IMR-90 (cell line): ENCODE results near the gene KCMF1. TPM values are rescaled to one million over a fixed set of nuclear protein-coding genes. Genes with fewer than 3 reads are reported as not detected.

Experiments used
- ATAC-seq: fragments of 200-7000 bp; cut with Tn5 transposase; 2 replicates; pipeline ENCODE4 v1.9.1; 2020; ENCODE audit warnings: low read depth, mild to moderate bottlenecking, moderate library complexity
- BruUV-seq: library from RNA; stranded (reverse); fragments of 400-500 nt; replicated peaks from 2 replicates; lab custom pipeline; 2021; lab: Mats Ljungman, UMichigan
- CTCF ChIA-PET: fragments of 300-600 bp; formaldehyde crosslinking; extraction: SDS; loops from one replicate; lab custom pipeline; 2021; ENCODE audit warnings: antibody characterized with exemption; lab: Yijun Ruan, JAX
- POLR2A ChIA-PET: fragments of 300-600 bp; sonication (Branson Sonifier 250); formaldehyde crosslinking; loops from one replicate; lab custom pipeline; 2022; ENCODE audit warnings: antibody characterized with exemption; ENCODE audit not compliant: unreplicated experiment; lab: Charles Lee
- DNase-seq: peaks from one replicate; pipeline ENCODE4 v3.0.0; 2013
- H2AFZ ChIP-seq: replicated peaks from 2 replicates; pipeline ENCODE3; 2013; ENCODE audit warnings: low read length, mild to moderate bottlenecking; ENCODE audit not compliant: poor library complexity
- H2AK5ac ChIP-seq: 2 replicates; pipeline ENCODE4 v1.6.1; 2013; ENCODE audit warnings: low read depth, low read length, inconsistent platforms
- H2AK9ac ChIP-seq: replicated peaks from 2 replicates; pipeline ENCODE3; 2013; ENCODE audit warnings: mild to moderate bottlenecking, low read depth, low read length, moderate library complexity; ENCODE audit not compliant: poor library complexity
- H2BK120ac ChIP-seq: 2 replicates; pipeline ENCODE4 v1.6.1; 2013; ENCODE audit warnings: low read depth, low read length, inconsistent platforms
- H2BK15ac ChIP-seq: 3 replicates; pipeline ENCODE4 v1.6.1; 2013; ENCODE audit warnings: low read depth, low read length, inconsistent platforms
- H2BK20ac ChIP-seq: 2 replicates; pipeline ENCODE4 v1.6.1; 2013; ENCODE audit warnings: low read depth, mild to moderate bottlenecking, inconsistent platforms, low read length, moderate library complexity
- H2BK5ac ChIP-seq: 2 replicates; pipeline ENCODE4 v1.6.1; 2013; ENCODE audit warnings: mild to moderate bottlenecking, low read depth, low read length, inconsistent platforms; ENCODE audit not compliant: poor library complexity, severe bottlenecking
- H3K14ac ChIP-seq: replicated peaks from 2 replicates; pipeline ENCODE4 v1.6.1; 2013; ENCODE audit warnings: low read depth, low read length, inconsistent platforms
- H3K18ac ChIP-seq: 2 replicates; pipeline ENCODE4 v1.6.1; 2013; ENCODE audit warnings: low read depth, low read length, control low read depth
- H3K23ac ChIP-seq: 2 replicates; pipeline ENCODE4 v1.6.1; 2013; ENCODE audit warnings: low read depth, low read length, inconsistent platforms
- H3K27ac ChIP-seq: 2 replicates; pipeline ENCODE4 v1.5.1; 2013; ENCODE audit warnings: mild to moderate bottlenecking, control low read depth, low read length; ENCODE audit not compliant: insufficient read depth
- H3K27me3 ChIP-seq: 2 replicates; pipeline ENCODE4 v1.6.1; 2013; ENCODE audit warnings: low read length; ENCODE audit not compliant: control insufficient read depth, insufficient read depth
- H3K36me3 ChIP-seq: 2 replicates; pipeline ENCODE4 v1.6.1; 2013; ENCODE audit warnings: low read length, mixed read lengths; ENCODE audit not compliant: control insufficient read depth, insufficient read depth
- H3K4ac ChIP-seq: 2 replicates; pipeline ENCODE4 v1.6.1; 2013; ENCODE audit warnings: low read depth, low read length, inconsistent platforms
- H3K4me1 ChIP-seq: 2 replicates; pipeline ENCODE4 v1.6.1; 2013; ENCODE audit warnings: low read length, mixed read lengths; ENCODE audit not compliant: control insufficient read depth, insufficient read depth
- H3K4me2 ChIP-seq: 2 replicates; pipeline ENCODE4 v1.6.1; 2013; ENCODE audit warnings: low read depth, mild to moderate bottlenecking, control low read depth, low read length, moderate library complexity
- H3K4me3 ChIP-seq: 2 replicates; pipeline ENCODE4 v1.5.1; 2013; ENCODE audit warnings: low read depth, mild to moderate bottlenecking, control low read depth, low read length, moderate library complexity; ENCODE audit not compliant: insufficient read depth
- H3K56ac ChIP-seq: 2 replicates; pipeline ENCODE4 v1.6.1; 2013; ENCODE audit warnings: low read length, inconsistent platforms; ENCODE audit not compliant: insufficient read depth; ENCODE audit errors: extremely low read depth
- H3K79me1 ChIP-seq, 2 experiments: 2 replicates each; pipeline ENCODE4 v1.6.1; 2013; ENCODE audit warnings: low read length in 2 of 2, inconsistent platforms in 1 of 2, low read depth in 1 of 2
- H3K9ac ChIP-seq: 2 replicates; pipeline ENCODE4 v1.6.1; 2013; ENCODE audit warnings: low read depth, low read length, control low read depth
- H3K9me1 ChIP-seq: 2 replicates; pipeline ENCODE4 v1.6.1; 2013; ENCODE audit warnings: low read length, inconsistent platforms; ENCODE audit not compliant: insufficient read depth
- H3K9me3 ChIP-seq: 2 replicates; pipeline ENCODE4 v1.6.1; 2013; ENCODE audit warnings: low read length; ENCODE audit not compliant: control insufficient read depth, insufficient read depth
- H4K20me1 ChIP-seq: 2 replicates; pipeline ENCODE4 v1.6.1; 2013; ENCODE audit warnings: low read length, inconsistent platforms; ENCODE audit not compliant: insufficient read depth
- H4K5ac ChIP-seq: 2 replicates; pipeline ENCODE4 v1.6.1; 2013; ENCODE audit warnings: mild to moderate bottlenecking, low read depth, low read length, control low read depth
- H4K8ac ChIP-seq, 2 experiments: 2 replicates each; pipeline ENCODE4 v1.6.1; 2013; ENCODE audit warnings: low read depth in 2 of 2, low read length in 2 of 2, control low read depth in 1 of 2, inconsistent platforms in 1 of 2
- H4K91ac ChIP-seq: 2 replicates; pipeline ENCODE4 v1.6.1; 2013; ENCODE audit warnings: low read depth, low read length, inconsistent platforms; ENCODE audit not compliant: insufficient read depth
- BHLHE40 ChIP-seq: fragments of 150-350 bp; IDR thresholded peaks from 2 replicates; pipeline ENCODE4 v1.6.1; 2016; ENCODE audit warnings: mild to moderate bottlenecking, low read depth, low read length
- CEBPB ChIP-seq: IDR thresholded peaks from 2 replicates; pipeline ENCODE4 v1.6.1; 2012; ENCODE audit warnings: low read depth, low read length, improper control_type of control experiment
- CHD1 ChIP-seq: IDR thresholded peaks from 2 replicates; pipeline ENCODE4 v1.6.1; 2012; ENCODE audit warnings: low read depth, low read length, improper control_type of control experiment
- CTCF ChIP-seq: conservative IDR thresholded peaks from 2 replicates; pipeline ENCODE4 v1.5.1; 2012; ENCODE audit warnings: mild to moderate bottlenecking, low read depth, low read length, improper control_type of control experiment
- ELK1 ChIP-seq: fragments of 150-350 bp; IDR thresholded peaks from 2 replicates; pipeline ENCODE4 v1.6.1; 2016; ENCODE audit warnings: low read depth, mild to moderate bottlenecking, low read length, moderate library complexity, borderline replicate concordance
- FOS ChIP-seq: fragments of 150-350 bp; IDR thresholded peaks from 2 replicates; pipeline ENCODE4 v1.6.1; 2016; ENCODE audit warnings: low read depth, low read length
- MAFK ChIP-seq: IDR thresholded peaks from 2 replicates; pipeline ENCODE4 v1.6.1; 2012; ENCODE audit warnings: low read depth, low read length, improper control_type of control experiment
- MAZ ChIP-seq: IDR thresholded peaks from 2 replicates; pipeline ENCODE4 v1.6.1; 2012; ENCODE audit warnings: low read depth, mild to moderate bottlenecking, low read length, improper control_type of control experiment, moderate library complexity, borderline replicate concordance
- MXI1 ChIP-seq: IDR thresholded peaks from 2 replicates; pipeline ENCODE4 v1.6.1; 2012; ENCODE audit warnings: low read depth, mild to moderate bottlenecking, low read length, moderate library complexity, borderline replicate concordance
- NFE2L2 ChIP-seq: fragments of 150-350 bp; IDR thresholded peaks from 2 replicates; pipeline ENCODE4 v1.6.1; 2016; ENCODE audit warnings: low read depth, mild to moderate bottlenecking, low read length
- POLR2A ChIP-seq: IDR thresholded peaks from 2 replicates; pipeline ENCODE4 v1.6.1; 2012; ENCODE audit warnings: mild to moderate bottlenecking, low read depth, low read length
- RAD21 ChIP-seq: IDR thresholded peaks from 2 replicates; pipeline ENCODE4 v1.6.1; 2012; ENCODE audit warnings: low read length, improper control_type of control experiment
- RCOR1 ChIP-seq: IDR thresholded peaks from 2 replicates; pipeline ENCODE4 v1.6.1; 2012; ENCODE audit warnings: mild to moderate bottlenecking, low read length, improper control_type of control experiment; ENCODE audit not compliant: insufficient replicate concordance
- RFX5 ChIP-seq: IDR thresholded peaks from 2 replicates; pipeline ENCODE4 v1.8.0; 2012; ENCODE audit warnings: low read depth, mild to moderate bottlenecking, low read length, moderate library complexity
- SMC3 ChIP-seq: fragments of 150-350 bp; IDR thresholded peaks from 2 replicates; pipeline ENCODE4 v1.6.1; 2016; ENCODE audit warnings: low read depth, mild to moderate bottlenecking, antibody characterized with exemption, low read length, moderate library complexity
- USF2 ChIP-seq: fragments of 150-350 bp; IDR thresholded peaks from 2 replicates; pipeline ENCODE4 v1.6.1; 2017; ENCODE audit warnings: mild to moderate bottlenecking, antibody characterized with exemption, low read length, low read depth
- WGBS, 2 experiments: methylation state at CpG; one replicate each; pipeline versions ENCODE4 v1.1.5 to v1.1.7; 2013; ENCODE audit warnings: missing lambda C conversion rate in 2 of 2; ENCODE audit not compliant: insufficient read length in 1 of 2; ENCODE audit errors: extremely low coverage in 2 of 2; 5-methylcytosine and 5-hydroxymethylcytosine counted together
- dilution Hi-C: fragments of 300-500 bp; cut with HindIII; formaldehyde crosslinking; loops from one replicate; pipeline ENCODE4 v1.14.3; 2018; ENCODE audit warnings: low sequenced_read_pairs; ENCODE audit not compliant: unreplicated experiment
- in situ Hi-C: fragments of 300-500 bp; cut with MboI; formaldehyde crosslinking; loops from 3 replicates; pipeline ENCODE4 v1.14.3; 2019; ENCODE audit warnings: low sequenced_read_pairs, inconsistent platforms, mixed read lengths
- intact Hi-C: fragments of 100-400 bp; cut with micrococcal nuclease; formaldehyde crosslinking; loops from 2 replicates; pipeline ENCODE4 v1.10.0; 2022
- polyA plus RNA-seq, 3 experiments: library from polyadenylated mRNA; depleted of rRNA; stranded (reverse); fragments of >200 nt; gene quantifications; 2 replicates each; pipeline ENCODE4 v1.2.3, GENCODE V29; 2012; ENCODE audit warnings: low replicate concordance in 1 of 3
- total RNA-seq: library from RNA; depleted of rRNA; stranded (reverse); fragments of >200 nt; gene quantifications from 2 replicates; pipeline ENCODE4 v1.2.3, GENCODE V29; 2012

KCMF1 gene
- total and polyA plus RNA-seq, 2 of the 4 experiments (the other 2 are of a cell fraction) = 49.9 to 108 TPM

GRCh38 chr2:85011098-85011497, 40.1 kb downstream of the KCMF1 start:
- Histone ChIP-seq H2BK5ac (no peak overlapping the region), H3K36me3 (peaks cover 13% of the 10 kb centered on the region), H2BK15ac (no peak overlapping the region), H3K18ac (no peak overlapping the region), H3K4me2 (no peak overlapping the region), H3K27ac (no peak overlapping the region), H3K23ac (no peak overlapping the region), H4K20me1 (peaks cover 79% of the 10 kb centered on the region), H2AFZ (no peak overlapping the region), H4K91ac (no peak overlapping the region), H2BK120ac (no peak overlapping the region), H3K9me3 (no peaks in the 10 kb centered on the region), H3K9ac (no peak overlapping the region), H3K79me1 (peaks cover 15 to 68% of the 10 kb centered on the region in 2 experiments), H2AK5ac (no peak overlapping the region), H4K5ac (no peak overlapping the region; the same call in 1 of the 2 replicates), H3K4me1 (peaks cover 19% of the 10 kb centered on the region), H3K9me1 (peaks cover 25% of the 10 kb centered on the region), H3K4ac (no peak overlapping the region), H2AK9ac (no peak overlapping the region), H3K4me3 (no peak overlapping the region), H3K27me3 (no peaks in the 10 kb centered on the region), H2BK20ac (no peak overlapping the region), H3K14ac (no peak overlapping the region; the same call in 1 of the 2 replicates), H3K56ac (no peak overlapping the region), H4K8ac (no peak overlapping the region)
- no TSS peak for BruUV-seq
- DNase-seq (no peak), ATAC-seq (no peak)
- no peak for TF ChIP-seq CHD1
- no peak for TF ChIP-seq SMC3
- no peak for TF ChIP-seq NFE2L2
- no peak for TF ChIP-seq MAFK
- no peak for TF ChIP-seq RAD21
- TF ChIP-seq POLR2A = no peak
- no peak for TF ChIP-seq CTCF
- TF ChIP-seq MAZ = no peak
- TF ChIP-seq BHLHE40 = no peak
- no peak for TF ChIP-seq CEBPB
- TF ChIP-seq USF2 = no peak
- no peak for TF ChIP-seq RFX5
- TF ChIP-seq RCOR1 = no peak
- no peak for TF ChIP-seq MXI1
- no peak for TF ChIP-seq ELK1
- no peak for TF ChIP-seq FOS
- ChIA-PET POLR2A (interaction anchor here (0.6 kb wide), 1 partner anchor 18 kb away, joined by 14 read pairs; no protein-coding TSS in a partner anchor), CTCF (no interaction called here)
- in situ Hi-C loops (no loop called here), dilution Hi-C loops (no loop called here), intact Hi-C loops (no loop called here)
- WGBS, 2 experiments = 100% methylated on average over 1 of the region's 3 CpGs; no CpG with 5 or more reads in 1 of the 2 experiments
